Measurements from ENCODE around the gene PELI1. TPM values are rescaled to one million over a fixed set of nuclear protein-coding genes. Genes with fewer than 3 reads are reported as not detected.

PELI1 gene
- total and polyA plus RNA-seq, 2 experiments from 2014 or later: 2.8 to 7.8 TPM

GRCh38 chr2:64090264-64090663 lies 54.0 kb downstream of the PELI1 start:
- Histone ChIP-seq H2AFZ (no peak overlapping the region), H3K9me2 (ENCODE audit: insufficient read depth) (no peaks in the 10 kb centered on the region), H3K27me3 (replicated peaks; ENCODE audit: insufficient read depth) (no peaks in the 10 kb centered on the region), H3K9ac (no peak overlapping the region), H3K4me2 (ENCODE audit: unreplicated experiment) (no peak overlapping the region), H3K4me3 (no peak overlapping the region), H3K36me3 (ENCODE audit: low read depth) (peaks cover 5% of the 10 kb centered on the region), H4K20me1 (ENCODE audit: insufficient read depth) (no peaks in the 10 kb centered on the region), H3K9me3 (ENCODE audit: low read depth) (no peaks in the 10 kb centered on the region), H3F3A (ENCODE audit: insufficient read depth) (no peaks in the 10 kb centered on the region), H3K4me1 (ENCODE audit: insufficient read depth) (no peaks in the 10 kb centered on the region), H3K27ac (no peak overlapping the region), H3K79me2 (ENCODE audit: insufficient read depth) (no peaks in the 10 kb centered on the region)
- 74 to 78% methylated on average over 2 of the region's 2 CpGs for WGBS, 2 experiments (ENCODE audit: low coverage in 1 of 2, low lambda C conversion rate in 2 of 2, missing lambda C conversion rate in 2 of 2)
- in situ Hi-C loops (cut with MboI): no loop called here
- DNase-seq: no peak
- TF ChIP-seq EZH2 (IDR thresholded peaks at IDR 0.05; ENCODE audit: insufficient read depth, poor library complexity, severe bottlenecking) (no peak), EZH2phosphoT487 (IDR thresholded peaks at IDR 0.05; ENCODE audit: insufficient read depth, low read depth) (no peak)

GRCh38 chr2:64086347-64087082 lies 57.7 kb downstream of the PELI1 start:
- Histone ChIP-seq H4K20me1 (ENCODE audit: insufficient read depth) (no peaks in the 10 kb centered on the region), H3K4me1 (ENCODE audit: insufficient read depth) (no peaks in the 10 kb centered on the region), H3K27me3 (replicated peaks; ENCODE audit: insufficient read depth) (no peaks in the 10 kb centered on the region), H3K9ac (no peak overlapping the region), H3K9me2 (ENCODE audit: insufficient read depth) (no peaks in the 10 kb centered on the region), H2AFZ (no peak overlapping the region), H3K36me3 (ENCODE audit: low read depth) (no peaks in the 10 kb centered on the region), H3K9me3 (ENCODE audit: low read depth) (no peaks in the 10 kb centered on the region), H3F3A (ENCODE audit: insufficient read depth) (no peaks in the 10 kb centered on the region), H3K27ac (no peak overlapping the region), H3K4me3 (no peak overlapping the region), H3K4me2 (ENCODE audit: unreplicated experiment) (no peak overlapping the region), H3K79me2 (ENCODE audit: insufficient read depth) (no peaks in the 10 kb centered on the region)
- WGBS, 2 experiments (ENCODE audit: low coverage in 1 of 2, low lambda C conversion rate in 2 of 2, missing lambda C conversion rate in 2 of 2): 82 to 83% methylated on average over 6 of the region's 6 CpGs
- no peak for TF ChIP-seq EZH2 (IDR thresholded peaks at IDR 0.05; ENCODE audit: insufficient read depth, poor library complexity, severe bottlenecking)
- TF ChIP-seq EZH2phosphoT487 (IDR thresholded peaks at IDR 0.05; ENCODE audit: insufficient read depth, low read depth): no peak
- no peak for DNase-seq
- in situ Hi-C loops (cut with MboI): no loop called here

GRCh38 chr2:64085936-64086335 lies 58.3 kb downstream of the PELI1 start:
- TF ChIP-seq EZH2 (IDR thresholded peaks at IDR 0.05; ENCODE audit: insufficient read depth, poor library complexity, severe bottlenecking) (no peak), EZH2phosphoT487 (IDR thresholded peaks at IDR 0.05; ENCODE audit: insufficient read depth, low read depth) (no peak)
- H3K27ac ChIP-seq: no peak overlapping the region
- no peaks in the 10 kb centered on the region for H3K4me1 ChIP-seq (ENCODE audit: insufficient read depth)
- DNase-seq: no peak
- in situ Hi-C loops (cut with MboI): no loop called here
- H3K9ac ChIP-seq: no peak overlapping the region
- no peak overlapping the region for H3K4me2 ChIP-seq (ENCODE audit: unreplicated experiment)
- H3K36me3 ChIP-seq (ENCODE audit: low read depth): no peaks in the 10 kb centered on the region
- no peaks in the 10 kb centered on the region for H3F3A ChIP-seq (ENCODE audit: insufficient read depth)
- no peak overlapping the region for H3K4me3 ChIP-seq
- H3K9me3 ChIP-seq (ENCODE audit: low read depth): no peaks in the 10 kb centered on the region
- H4K20me1 ChIP-seq (ENCODE audit: insufficient read depth): no peaks in the 10 kb centered on the region
- WGBS, 2 experiments (ENCODE audit: low coverage in 1 of 2, low lambda C conversion rate in 2 of 2, missing lambda C conversion rate in 2 of 2): 75 to 79% methylated on average over 2 of the region's 2 CpGs
- no peaks in the 10 kb centered on the region for H3K9me2 ChIP-seq (ENCODE audit: insufficient read depth)
- no peaks in the 10 kb centered on the region for H3K79me2 ChIP-seq (ENCODE audit: insufficient read depth)
- no peaks in the 10 kb centered on the region for H3K27me3 ChIP-seq (replicated peaks; ENCODE audit: insufficient read depth)
- H2AFZ ChIP-seq: no peak overlapping the region

- Histone ChIP-seq H3K27ac (no peak overlapping the region), H4K20me1 (ENCODE audit: insufficient read depth) (no peaks in the 10 kb centered on the region), H3K4me3 (no peak overlapping the region), H3F3A (ENCODE audit: insufficient read depth) (no peaks in the 10 kb centered on the region), H3K9me2 (ENCODE audit: insufficient read depth) (no peaks in the 10 kb centered on the region), H3K4me1 (ENCODE audit: insufficient read depth) (no peaks in the 10 kb centered on the region), H2AFZ (no peak overlapping the region), H3K4me2 (ENCODE audit: unreplicated experiment) (no peak overlapping the region), H3K36me3 (ENCODE audit: low read depth) (no peaks in the 10 kb centered on the region), H3K79me2 (ENCODE audit: insufficient read depth) (no peaks in the 10 kb centered on the region), H3K27me3 (replicated peaks; ENCODE audit: insufficient read depth) (no peaks in the 10 kb centered on the region), H3K9ac (no peak overlapping the region), H3K9me3 (ENCODE audit: low read depth) (no peaks in the 10 kb centered on the region)
- TF ChIP-seq EZH2phosphoT487 (IDR thresholded peaks at IDR 0.05; ENCODE audit: insufficient read depth, low read depth): no peak
- no peak for TF ChIP-seq EZH2 (IDR thresholded peaks at IDR 0.05; ENCODE audit: insufficient read depth, poor library complexity, severe bottlenecking)
- in situ Hi-C loops (cut with MboI): no loop called here
- 32 to 35% methylated on average over 8 of the region's 8 CpGs for WGBS, 2 experiments (ENCODE audit: low coverage in 1 of 2, low lambda C conversion rate in 2 of 2, missing lambda C conversion rate in 2 of 2)
- DNase-seq: no peak
These were observed 63.2 kb downstream of the PELI1 start for GRCh38 chr2:64081046-64081445.

All from GM23248 (cell line).